ENCODE data around the gene PSEN1.

The PSEN1 gene

DNA sequence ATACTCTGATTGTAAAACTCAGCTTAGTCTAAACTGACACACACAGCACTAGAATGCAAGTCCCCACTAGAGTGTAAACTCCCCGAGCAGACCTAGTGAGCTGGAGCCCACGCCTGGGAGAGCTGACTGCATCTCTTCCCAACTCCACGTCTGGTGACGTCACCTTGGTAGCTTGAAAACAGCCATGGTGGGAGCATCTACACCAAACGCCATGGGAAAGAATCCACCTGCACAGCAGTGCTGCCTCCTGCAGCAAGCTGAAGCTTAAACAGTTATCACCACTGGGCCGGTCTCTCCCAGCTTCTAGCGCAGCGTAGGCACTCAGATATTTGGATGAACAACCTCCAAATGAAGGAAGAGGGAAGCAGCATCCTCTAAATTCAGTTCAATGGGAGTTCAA is 96.7 kb downstream of the PSEN1 start:
- no peak overlapping the region for H3K4me3 ChIP-seq (replicated peaks; ENCODE audit: low read depth, low read length)
- TF ChIP-seq, protein P1, sequence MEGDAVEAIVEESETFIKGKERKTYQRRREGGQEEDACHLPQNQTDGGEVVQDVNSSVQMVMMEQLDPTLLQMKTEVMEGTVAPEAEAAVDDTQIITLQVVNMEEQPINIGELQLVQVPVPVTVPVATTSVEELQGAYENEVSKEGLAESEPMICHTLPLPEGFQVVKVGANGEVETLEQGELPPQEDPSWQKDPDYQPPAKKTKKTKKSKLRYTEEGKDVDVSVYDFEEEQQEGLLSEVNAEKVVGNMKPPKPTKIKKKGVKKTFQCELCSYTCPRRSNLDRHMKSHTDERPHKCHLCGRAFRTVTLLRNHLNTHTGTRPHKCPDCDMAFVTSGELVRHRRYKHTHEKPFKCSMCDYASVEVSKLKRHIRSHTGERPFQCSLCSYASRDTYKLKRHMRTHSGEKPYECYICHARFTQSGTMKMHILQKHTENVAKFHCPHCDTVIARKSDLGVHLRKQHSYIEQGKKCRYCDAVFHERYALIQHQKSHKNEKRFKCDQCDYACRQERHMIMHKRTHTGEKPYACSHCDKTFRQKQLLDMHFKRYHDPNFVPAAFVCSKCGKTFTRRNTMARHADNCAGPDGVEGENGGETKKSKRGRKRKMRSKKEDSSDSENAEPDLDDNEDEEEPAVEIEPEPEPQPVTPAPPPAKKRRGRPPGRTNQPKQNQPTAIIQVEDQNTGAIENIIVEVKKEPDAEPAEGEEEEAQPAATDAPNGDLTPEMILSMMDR (IDR thresholded peaks at IDR 0.05; ENCODE audit: low read depth, low read length, missing control alignments): no peak
- no peak for DNase-seq (ENCODE audit: extremely low read depth, low read depth)

DNA sequence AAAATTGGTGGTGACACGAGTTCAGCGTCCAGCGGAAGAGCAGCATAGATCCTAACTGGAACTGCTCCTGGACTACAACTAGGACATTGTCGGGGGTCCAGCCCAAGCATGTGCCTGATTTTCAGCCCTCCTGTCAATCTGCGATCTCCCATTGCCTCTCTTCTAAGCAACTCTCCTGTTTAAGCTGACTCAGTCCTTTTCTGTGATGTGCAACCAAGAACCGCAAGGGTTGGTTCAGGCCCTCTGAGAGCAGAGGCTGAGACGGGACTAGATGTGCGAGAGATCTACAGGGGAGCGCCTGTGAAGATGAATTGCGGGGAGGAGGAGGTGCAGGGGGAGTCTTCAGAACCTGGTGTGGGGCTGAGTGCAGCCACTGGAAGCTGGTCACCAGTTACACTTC is 97.3 kb downstream of the PSEN1 start:
- TF ChIP-seq, protein P1 (IDR thresholded peaks at IDR 0.05; ENCODE audit: low read depth, low read length, missing control alignments): no peak
- no peak for DNase-seq (ENCODE audit: extremely low read depth, low read depth)
- H3K4me3 ChIP-seq (replicated peaks; ENCODE audit: low read depth, low read length): no peak overlapping the region

DNA sequence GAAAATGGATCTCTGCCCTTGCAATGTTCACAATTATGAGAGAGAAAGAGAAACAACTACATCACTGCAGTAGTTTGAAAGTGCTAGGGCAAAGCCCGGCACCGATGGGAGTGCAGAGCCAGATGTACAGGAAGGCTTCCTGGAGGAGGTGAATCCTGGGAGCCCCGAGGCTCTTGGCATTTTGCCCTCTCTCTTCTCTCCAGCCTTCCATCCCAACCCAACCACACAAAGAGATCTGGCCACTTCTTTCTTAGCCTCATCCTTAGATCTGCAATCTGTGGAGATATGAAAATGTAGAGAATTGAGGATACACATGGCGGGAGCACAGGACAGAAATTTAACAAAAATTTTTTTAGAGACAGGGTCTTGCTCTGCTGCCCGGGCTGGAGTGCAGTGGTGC is 97.7 kb downstream of the PSEN1 start:
- TF ChIP-seq, protein P1 (IDR thresholded peaks at IDR 0.05; ENCODE audit: low read depth, low read length, missing control alignments): no peak
- DNase-seq (ENCODE audit: extremely low read depth, low read depth): no peak
- H3K4me3 ChIP-seq (replicated peaks; ENCODE audit: low read depth, low read length): no peak overlapping the region

DNA sequence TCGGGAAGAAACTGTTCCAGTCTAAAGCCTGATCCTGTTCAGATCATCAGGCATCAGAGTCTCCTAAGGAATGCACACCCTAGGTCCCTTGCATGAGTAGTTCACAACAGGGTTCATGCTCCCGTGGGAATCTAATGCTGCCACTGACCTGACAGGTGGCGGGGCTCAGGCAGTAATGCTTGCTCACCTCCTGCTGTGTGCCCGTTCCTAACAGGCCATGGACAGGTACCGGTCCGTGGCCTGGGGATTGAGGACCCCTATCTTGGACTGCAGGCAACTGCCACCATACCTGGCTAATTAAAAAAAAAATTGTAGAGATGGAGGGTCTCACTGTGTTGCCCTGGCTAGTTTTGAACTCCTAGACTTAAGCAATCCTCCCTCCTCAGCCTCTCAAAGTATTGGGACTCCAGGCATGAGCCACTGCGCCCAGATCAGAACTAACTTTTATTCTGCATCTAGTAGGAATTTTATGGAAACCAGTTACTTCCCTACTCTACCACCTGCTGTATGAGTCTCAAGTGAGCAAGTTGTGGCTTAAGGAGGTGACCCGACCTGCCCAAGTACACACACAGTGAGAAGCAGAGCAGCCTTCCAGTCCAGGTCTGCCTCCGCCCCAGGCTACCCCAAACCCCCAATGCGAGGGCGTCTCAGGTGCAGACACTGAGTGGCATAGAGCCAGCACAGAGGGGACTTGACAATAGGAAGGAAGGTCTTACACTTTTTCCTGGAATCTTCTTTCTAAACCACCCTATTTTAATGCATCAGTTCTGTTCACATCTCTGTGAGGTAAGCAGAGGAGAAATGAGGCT is 98.5 kb downstream of the PSEN1 start:
- no peak for DNase-seq (ENCODE audit: extremely low read depth, low read depth)
- H3K4me3 ChIP-seq (replicated peaks; ENCODE audit: low read depth, low read length): no peak overlapping the region
- TF ChIP-seq, protein P1 (IDR thresholded peaks at IDR 0.05; ENCODE audit: low read depth, low read length, missing control alignments): no peak

DNA sequence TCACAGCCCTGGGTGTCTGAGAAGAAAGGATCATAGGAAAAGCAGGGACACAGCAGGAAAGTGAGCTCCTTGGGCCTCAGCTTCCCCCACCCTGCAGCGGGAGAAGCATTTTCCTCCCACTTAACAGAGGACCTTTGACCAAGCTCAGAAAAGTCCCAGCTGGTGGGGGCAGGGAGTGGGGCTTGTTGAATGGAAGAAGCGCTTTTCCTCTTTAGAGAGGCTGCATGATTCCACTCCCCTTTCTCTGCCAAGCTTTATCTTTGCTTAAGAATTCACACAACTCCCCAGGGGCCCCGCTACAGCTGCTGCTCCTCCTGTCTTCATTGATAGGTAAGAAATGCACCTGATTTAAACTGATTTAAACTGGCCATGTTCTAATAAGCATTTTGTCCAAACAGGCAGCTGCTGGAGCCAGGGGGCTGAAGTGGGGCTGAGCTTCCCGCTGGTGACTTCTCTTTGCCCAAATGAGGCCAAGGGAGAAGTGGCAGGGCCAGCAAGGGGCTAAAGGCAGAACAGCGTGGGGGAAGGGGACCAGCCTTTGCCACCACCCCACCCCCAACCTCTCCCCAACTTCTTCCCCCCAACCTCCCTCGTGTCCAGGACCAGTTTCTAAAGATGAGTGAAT is 99.3 kb downstream of the PSEN1 start:
- TF ChIP-seq, protein P1 (IDR thresholded peaks at IDR 0.05; ENCODE audit: low read depth, low read length, missing control alignments): no peak
- no peak for DNase-seq (ENCODE audit: extremely low read depth, low read depth)
- H3K4me3 ChIP-seq (replicated peaks; ENCODE audit: low read depth, low read length): no peak overlapping the region

DNA sequence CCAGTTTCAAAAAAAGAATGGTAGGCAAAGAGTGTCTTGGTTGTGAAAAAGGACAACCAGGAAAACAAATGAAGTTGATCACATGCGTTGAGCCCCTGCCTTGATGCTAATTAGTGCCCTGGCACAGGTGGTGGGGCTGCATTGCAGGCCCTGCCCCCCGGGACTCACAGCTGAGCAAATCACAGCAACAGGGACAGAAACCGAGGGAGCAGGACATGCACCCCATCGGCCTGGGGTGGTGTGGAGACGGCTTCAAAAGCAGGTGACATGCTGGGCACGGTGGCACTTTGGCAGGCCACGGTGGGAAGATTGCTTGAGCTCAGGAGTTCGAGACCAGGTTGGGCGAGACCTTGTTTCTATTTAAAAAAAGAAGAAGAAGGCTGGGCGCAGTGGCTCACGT is 99.8 kb downstream of the PSEN1 start:
- no peak overlapping the region for H3K4me3 ChIP-seq (replicated peaks; ENCODE audit: low read depth, low read length)
- TF ChIP-seq, protein P1 (IDR thresholded peaks at IDR 0.05; ENCODE audit: low read depth, low read length, missing control alignments): no peak
- no peak for DNase-seq (ENCODE audit: extremely low read depth, low read depth)

Measured in HFF-Myc (cell line).